ENCODE measurements around the gene LIX1L.

The LIX1L gene

DNA sequence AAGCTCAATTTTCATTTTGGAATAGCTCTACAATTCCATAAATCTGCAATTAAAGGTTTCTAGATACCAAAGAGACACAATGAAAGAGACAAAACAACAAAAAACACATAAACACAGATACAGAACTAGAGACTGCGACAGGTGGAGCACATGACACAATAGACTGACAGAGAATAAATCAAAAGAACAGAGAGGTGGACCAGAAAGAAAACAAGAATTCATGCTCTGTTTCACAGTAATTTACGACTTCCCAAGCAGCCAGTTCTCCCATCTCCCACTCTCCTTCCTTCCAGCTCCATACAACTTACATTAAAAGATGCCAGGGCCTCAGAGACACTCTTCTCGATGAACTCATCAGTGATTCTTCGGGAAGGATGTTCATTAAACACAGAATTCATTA is 15.4 kb downstream of the LIX1L start:
- TF ChIP-seq SIN3A (IDR thresholded peaks at IDR 0.05; ENCODE audit: borderline replicate concordance, insufficient read depth, low read length) (no peak), FOXP2 (optimal IDR thresholded peaks at IDR 0.05; ENCODE audit: borderline replicate concordance, extremely low read depth, extremely low read length, insufficient read depth) (no peak), POLR2AphosphoS5 (IDR thresholded peaks at IDR 0.05; ENCODE audit: low read depth, low read length) (no peak), TAF1 (IDR thresholded peaks at IDR 0.05; ENCODE audit: borderline replicate concordance, insufficient read depth, low read length) (no peak)
- TF ChIP-seq, protein P1, sequence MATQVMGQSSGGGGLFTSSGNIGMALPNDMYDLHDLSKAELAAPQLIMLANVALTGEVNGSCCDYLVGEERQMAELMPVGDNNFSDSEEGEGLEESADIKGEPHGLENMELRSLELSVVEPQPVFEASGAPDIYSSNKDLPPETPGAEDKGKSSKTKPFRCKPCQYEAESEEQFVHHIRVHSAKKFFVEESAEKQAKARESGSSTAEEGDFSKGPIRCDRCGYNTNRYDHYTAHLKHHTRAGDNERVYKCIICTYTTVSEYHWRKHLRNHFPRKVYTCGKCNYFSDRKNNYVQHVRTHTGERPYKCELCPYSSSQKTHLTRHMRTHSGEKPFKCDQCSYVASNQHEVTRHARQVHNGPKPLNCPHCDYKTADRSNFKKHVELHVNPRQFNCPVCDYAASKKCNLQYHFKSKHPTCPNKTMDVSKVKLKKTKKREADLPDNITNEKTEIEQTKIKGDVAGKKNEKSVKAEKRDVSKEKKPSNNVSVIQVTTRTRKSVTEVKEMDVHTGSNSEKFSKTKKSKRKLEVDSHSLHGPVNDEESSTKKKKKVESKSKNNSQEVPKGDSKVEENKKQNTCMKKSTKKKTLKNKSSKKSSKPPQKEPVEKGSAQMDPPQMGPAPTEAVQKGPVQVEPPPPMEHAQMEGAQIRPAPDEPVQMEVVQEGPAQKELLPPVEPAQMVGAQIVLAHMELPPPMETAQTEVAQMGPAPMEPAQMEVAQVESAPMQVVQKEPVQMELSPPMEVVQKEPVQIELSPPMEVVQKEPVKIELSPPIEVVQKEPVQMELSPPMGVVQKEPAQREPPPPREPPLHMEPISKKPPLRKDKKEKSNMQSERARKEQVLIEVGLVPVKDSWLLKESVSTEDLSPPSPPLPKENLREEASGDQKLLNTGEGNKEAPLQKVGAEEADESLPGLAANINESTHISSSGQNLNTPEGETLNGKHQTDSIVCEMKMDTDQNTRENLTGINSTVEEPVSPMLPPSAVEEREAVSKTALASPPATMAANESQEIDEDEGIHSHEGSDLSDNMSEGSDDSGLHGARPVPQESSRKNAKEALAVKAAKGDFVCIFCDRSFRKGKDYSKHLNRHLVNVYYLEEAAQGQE (IDR thresholded peaks at IDR 0.05; ENCODE audit: insufficient read depth in 1 of 2, low read depth in 2 of 2, low read length in 2 of 2) = no peak

GRCh38 chr1:145937436-145937835 is 20.4 kb downstream of the LIX1L start:
- TF ChIP-seq, protein P1 (IDR thresholded peaks at IDR 0.05; ENCODE audit: insufficient read depth in 1 of 2, low read depth in 2 of 2, low read length in 2 of 2) = no peak
- TF ChIP-seq POLR2AphosphoS5 (IDR thresholded peaks at IDR 0.05; ENCODE audit: low read depth, low read length) = no peak
- no peak for TF ChIP-seq SIN3A (IDR thresholded peaks at IDR 0.05; ENCODE audit: borderline replicate concordance, insufficient read depth, low read length)
- TF ChIP-seq TAF1 (IDR thresholded peaks at IDR 0.05; ENCODE audit: borderline replicate concordance, insufficient read depth, low read length) = no peak
- no peak for TF ChIP-seq FOXP2 (optimal IDR thresholded peaks at IDR 0.05; ENCODE audit: borderline replicate concordance, extremely low read depth, extremely low read length, insufficient read depth)

GRCh38 chr1:145936247-145936646 is 21.6 kb downstream of the LIX1L start:
- TF ChIP-seq TAF1 (IDR thresholded peaks at IDR 0.05; ENCODE audit: borderline replicate concordance, insufficient read depth, low read length) = no peak
- TF ChIP-seq, protein P1 (IDR thresholded peaks at IDR 0.05; ENCODE audit: insufficient read depth in 1 of 2, low read depth in 2 of 2, low read length in 2 of 2) = no peak
- no peak for TF ChIP-seq FOXP2 (optimal IDR thresholded peaks at IDR 0.05; ENCODE audit: borderline replicate concordance, extremely low read depth, extremely low read length, insufficient read depth)
- TF ChIP-seq SIN3A (IDR thresholded peaks at IDR 0.05; ENCODE audit: borderline replicate concordance, insufficient read depth, low read length) = no peak
- TF ChIP-seq POLR2AphosphoS5 (IDR thresholded peaks at IDR 0.05; ENCODE audit: low read depth, low read length) = no peak

- TF ChIP-seq, protein P1 (IDR thresholded peaks at IDR 0.05; ENCODE audit: insufficient read depth in 1 of 2, low read depth in 2 of 2, low read length in 2 of 2) = no peak
- TF ChIP-seq TAF1 (IDR thresholded peaks at IDR 0.05; ENCODE audit: borderline replicate concordance, insufficient read depth, low read length) (no peak), POLR2AphosphoS5 (IDR thresholded peaks at IDR 0.05; ENCODE audit: low read depth, low read length) (no peak), FOXP2 (optimal IDR thresholded peaks at IDR 0.05; ENCODE audit: borderline replicate concordance, extremely low read depth, extremely low read length, insufficient read depth) (no peak), SIN3A (IDR thresholded peaks at IDR 0.05; ENCODE audit: borderline replicate concordance, insufficient read depth, low read length) (no peak)
These were observed 22.1 kb downstream of the LIX1L start for GRCh38 chr1:145935708-145936107.

All from PFSK-1 (cell line).